ENCODE results near the gene UBE2E2.

UBE2E2 gene

GRCh38 chr3:23459889-23460546 is 256.9 kb downstream of the UBE2E2 start:
- Histone ChIP-seq H3K9me3 (ENCODE audit: insufficient read depth, low read length) (no peaks in the 10 kb centered on the region), H3K27me3 (ENCODE audit: insufficient read depth, insufficient read length) (no peaks in the 10 kb centered on the region), H3K4me3 (ENCODE audit: insufficient read length, low read depth) (no peak overlapping the region), H3K4me1 (ENCODE audit: insufficient read depth, insufficient read length) (no peaks in the 10 kb centered on the region), H3K36me3 (ENCODE audit: insufficient read depth, insufficient read length, low read length) (no peaks in the 10 kb centered on the region), H3K9ac (ENCODE audit: insufficient read length, low read depth) (no peak overlapping the region)
- TF ChIP-seq ZNF274 (IDR thresholded peaks at IDR 0.05; ENCODE audit: low read depth, low read length) (no peak), YY1 (IDR thresholded peaks at IDR 0.05; ENCODE audit: insufficient read depth, insufficient read length) (no peak), SUZ12 (IDR thresholded peaks at IDR 0.05; ENCODE audit: extremely low read depth, insufficient read depth, insufficient read length) (no peak)
- no peak for DNase-seq (ENCODE audit: low read depth, low spot score)

GRCh38 chr3:23461069-23461468 is 257.9 kb downstream of the UBE2E2 start:
- H3K4me3 ChIP-seq (ENCODE audit: insufficient read length, low read depth) = no peak overlapping the region
- no peak overlapping the region for H3K9ac ChIP-seq (ENCODE audit: insufficient read length, low read depth)
- TF ChIP-seq ZNF274 (IDR thresholded peaks at IDR 0.05; ENCODE audit: low read depth, low read length) = no peak
- TF ChIP-seq SUZ12 (IDR thresholded peaks at IDR 0.05; ENCODE audit: extremely low read depth, insufficient read depth, insufficient read length) = no peak
- no peak for TF ChIP-seq YY1 (IDR thresholded peaks at IDR 0.05; ENCODE audit: insufficient read depth, insufficient read length)
- no peak for DNase-seq (ENCODE audit: low read depth, low spot score)
- H3K36me3 ChIP-seq (ENCODE audit: insufficient read depth, insufficient read length, low read length) = no peaks in the 10 kb centered on the region
- no peaks in the 10 kb centered on the region for H3K4me1 ChIP-seq (ENCODE audit: insufficient read depth, insufficient read length)
- no peaks in the 10 kb centered on the region for H3K27me3 ChIP-seq (ENCODE audit: insufficient read depth, insufficient read length)
- no peaks in the 10 kb centered on the region for H3K9me3 ChIP-seq (ENCODE audit: insufficient read depth, low read length)

DNA sequence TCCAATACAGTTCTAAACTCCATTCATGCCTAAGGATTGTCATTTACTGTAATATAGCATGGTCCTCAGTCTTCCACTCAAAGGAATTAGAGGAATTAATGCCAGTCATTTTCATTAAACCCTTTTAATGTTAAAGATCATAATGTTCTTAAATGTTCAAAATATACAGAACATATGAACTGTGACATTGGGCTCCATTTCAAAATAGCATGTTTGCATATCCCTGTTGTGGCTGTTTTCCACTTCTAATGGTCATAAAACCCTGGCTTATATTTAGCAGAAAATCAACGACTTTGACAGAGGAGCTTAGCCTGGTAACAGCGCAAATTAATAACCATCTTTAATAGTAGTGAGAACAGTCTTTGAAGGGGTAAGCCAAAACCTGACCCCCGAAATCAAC is 260.7 kb downstream of the UBE2E2 start:
- no peak overlapping the region for H3K4me3 ChIP-seq (ENCODE audit: insufficient read length, low read depth)
- H3K9me3 ChIP-seq (ENCODE audit: insufficient read depth, low read length) = no peaks in the 10 kb centered on the region
- no peak for DNase-seq (ENCODE audit: low read depth, low spot score)
- H3K9ac ChIP-seq (ENCODE audit: insufficient read length, low read depth) = no peak overlapping the region
- H3K4me1 ChIP-seq (ENCODE audit: insufficient read depth, insufficient read length) = no peaks in the 10 kb centered on the region
- no peaks in the 10 kb centered on the region for H3K36me3 ChIP-seq (ENCODE audit: insufficient read depth, insufficient read length, low read length)
- TF ChIP-seq SUZ12 (IDR thresholded peaks at IDR 0.05; ENCODE audit: extremely low read depth, insufficient read depth, insufficient read length) (no peak), ZNF274 (IDR thresholded peaks at IDR 0.05; ENCODE audit: low read depth, low read length) (no peak), YY1 (IDR thresholded peaks at IDR 0.05; ENCODE audit: insufficient read depth, insufficient read length) (no peak)
- no peaks in the 10 kb centered on the region for H3K27me3 ChIP-seq (ENCODE audit: insufficient read depth, insufficient read length)

DNA sequence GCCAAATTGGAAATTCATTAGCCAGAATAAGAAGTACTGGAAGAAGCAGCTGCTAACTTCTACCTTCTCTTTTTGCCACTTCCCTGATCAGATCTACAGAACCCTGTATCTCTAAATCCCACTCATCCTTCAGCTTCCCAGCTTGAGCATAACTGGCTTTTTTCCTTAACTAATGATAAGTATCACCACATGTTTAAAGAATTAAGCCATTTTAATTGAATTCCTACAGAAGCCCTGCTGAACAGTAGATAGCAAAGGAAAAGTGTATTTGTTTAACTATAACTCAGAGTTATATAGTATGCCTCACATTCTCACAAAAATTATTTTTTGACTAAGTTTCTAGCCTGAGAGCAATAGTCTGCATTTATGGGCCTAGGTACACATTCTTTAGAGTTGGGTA is 262.4 kb downstream of the UBE2E2 start:
- TF ChIP-seq SUZ12 (IDR thresholded peaks at IDR 0.05; ENCODE audit: extremely low read depth, insufficient read depth, insufficient read length) (no peak), YY1 (IDR thresholded peaks at IDR 0.05; ENCODE audit: insufficient read depth, insufficient read length) (no peak), ZNF274 (IDR thresholded peaks at IDR 0.05; ENCODE audit: low read depth, low read length) (no peak)
- no peak overlapping the region for H3K9ac ChIP-seq (ENCODE audit: insufficient read length, low read depth)
- H3K36me3 ChIP-seq (ENCODE audit: insufficient read depth, insufficient read length, low read length) = no peaks in the 10 kb centered on the region
- no peaks in the 10 kb centered on the region for H3K4me1 ChIP-seq (ENCODE audit: insufficient read depth, insufficient read length)
- DNase-seq (ENCODE audit: low read depth, low spot score) = no peak
- H3K4me3 ChIP-seq (ENCODE audit: insufficient read length, low read depth) = no peak overlapping the region
- H3K9me3 ChIP-seq (ENCODE audit: insufficient read depth, low read length) = no peaks in the 10 kb centered on the region
- H3K27me3 ChIP-seq (ENCODE audit: insufficient read depth, insufficient read length) = no peaks in the 10 kb centered on the region

- no peak for DNase-seq (ENCODE audit: low read depth, low spot score)
- TF ChIP-seq SUZ12 (IDR thresholded peaks at IDR 0.05; ENCODE audit: extremely low read depth, insufficient read depth, insufficient read length) (no peak), ZNF274 (IDR thresholded peaks at IDR 0.05; ENCODE audit: low read depth, low read length) (no peak), YY1 (IDR thresholded peaks at IDR 0.05; ENCODE audit: insufficient read depth, insufficient read length) (no peak)
- H3K9ac ChIP-seq (ENCODE audit: insufficient read length, low read depth) = no peak overlapping the region
Measured at GRCh38 chr3:23468203-23468602, 265.1 kb downstream of the UBE2E2 start.

DNA sequence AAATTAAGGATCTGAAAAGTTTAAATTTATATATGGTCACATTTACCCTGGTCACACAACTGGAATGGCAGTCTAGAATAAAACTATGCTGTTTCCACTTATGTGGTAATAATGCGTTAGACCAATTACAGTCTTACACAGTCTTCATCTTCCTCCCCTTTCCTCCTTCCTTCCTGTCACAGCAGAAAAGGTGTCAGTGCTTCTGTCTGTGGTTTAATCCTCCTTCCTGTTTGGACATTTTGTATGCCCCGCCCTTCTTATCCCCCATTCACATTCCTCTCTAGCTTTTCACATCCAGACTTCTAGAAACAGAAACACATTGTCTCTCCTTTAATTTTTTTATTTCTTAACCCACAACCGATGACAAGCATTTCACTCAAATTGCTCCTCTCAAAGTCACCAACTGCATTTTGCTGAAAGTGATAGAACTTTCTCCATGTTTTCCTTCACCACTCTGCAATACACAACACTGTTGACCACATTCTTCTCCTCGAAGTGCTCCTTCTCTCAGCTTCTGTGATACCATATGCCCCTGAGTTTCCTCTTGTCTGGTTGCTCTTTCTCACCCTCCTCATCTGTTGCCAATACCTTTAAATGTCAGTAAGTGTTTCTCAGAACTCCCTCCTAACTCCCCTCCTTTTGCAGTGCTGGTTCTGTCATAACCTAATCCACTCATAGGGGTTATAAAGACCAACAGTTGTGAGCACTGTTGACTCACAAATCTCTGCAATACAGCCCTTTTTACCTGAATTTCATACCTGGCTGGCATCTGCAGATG is 271.6 kb downstream of the UBE2E2 start:
- no peak for TF ChIP-seq YY1 (IDR thresholded peaks at IDR 0.05; ENCODE audit: insufficient read depth, insufficient read length)
- no peak for TF ChIP-seq SUZ12 (IDR thresholded peaks at IDR 0.05; ENCODE audit: extremely low read depth, insufficient read depth, insufficient read length)
- TF ChIP-seq ZNF274 (IDR thresholded peaks at IDR 0.05; ENCODE audit: low read depth, low read length) = no peak
- no peaks in the 10 kb centered on the region for H3K27me3 ChIP-seq (ENCODE audit: insufficient read depth, insufficient read length)
- H3K4me1 ChIP-seq (ENCODE audit: insufficient read depth, insufficient read length) = no peaks in the 10 kb centered on the region
- no peak overlapping the region for H3K9ac ChIP-seq (ENCODE audit: insufficient read length, low read depth)
- H3K9me3 ChIP-seq (ENCODE audit: insufficient read depth, low read length) = peaks cover 18% of the 10 kb centered on the region; the same call in 1 of the 2 replicates
- DNase-seq (ENCODE audit: low read depth, low spot score) = no peak
- no peaks in the 10 kb centered on the region for H3K36me3 ChIP-seq (ENCODE audit: insufficient read depth, insufficient read length, low read length)
- H3K4me3 ChIP-seq (ENCODE audit: insufficient read length, low read depth) = no peak overlapping the region

More at GRCh38 chr3:23468203-23468602, 265.1 kb downstream of the UBE2E2 start:
- no peaks in the 10 kb centered on the region for H3K4me1 ChIP-seq (ENCODE audit: insufficient read depth, insufficient read length)
- no peaks in the 10 kb centered on the region for H3K9me3 ChIP-seq (ENCODE audit: insufficient read depth, low read length)
- no peak overlapping the region for H3K4me3 ChIP-seq (ENCODE audit: insufficient read length, low read depth)
- H3K27me3 ChIP-seq (ENCODE audit: insufficient read depth, insufficient read length) = no peaks in the 10 kb centered on the region
- no peaks in the 10 kb centered on the region for H3K36me3 ChIP-seq (ENCODE audit: insufficient read depth, insufficient read length, low read length)

GRCh38 chr3:23475446-23475845 is 272.3 kb downstream of the UBE2E2 start:
- H3K9ac ChIP-seq (ENCODE audit: insufficient read length, low read depth) = no peak overlapping the region
- no peak for TF ChIP-seq ZNF274 (IDR thresholded peaks at IDR 0.05; ENCODE audit: low read depth, low read length)
- no peak for TF ChIP-seq SUZ12 (IDR thresholded peaks at IDR 0.05; ENCODE audit: extremely low read depth, insufficient read depth, insufficient read length)
- no peak for TF ChIP-seq YY1 (IDR thresholded peaks at IDR 0.05; ENCODE audit: insufficient read depth, insufficient read length)
- no peak for DNase-seq (ENCODE audit: low read depth, low spot score)
- H3K36me3 ChIP-seq (ENCODE audit: insufficient read depth, insufficient read length, low read length) = no peaks in the 10 kb centered on the region
- H3K4me3 ChIP-seq (ENCODE audit: insufficient read length, low read depth) = no peak overlapping the region
- no peaks in the 10 kb centered on the region for H3K4me1 ChIP-seq (ENCODE audit: insufficient read depth, insufficient read length)
- H3K27me3 ChIP-seq (ENCODE audit: insufficient read depth, insufficient read length) = no peaks in the 10 kb centered on the region
- H3K9me3 ChIP-seq (ENCODE audit: insufficient read depth, low read length) = peaks cover 24% of the 10 kb centered on the region; the same call in 1 of the 2 replicates

Data from NT2/D1 (cell line).